ENCODE data around the gene PPFIBP2.

DNA sequence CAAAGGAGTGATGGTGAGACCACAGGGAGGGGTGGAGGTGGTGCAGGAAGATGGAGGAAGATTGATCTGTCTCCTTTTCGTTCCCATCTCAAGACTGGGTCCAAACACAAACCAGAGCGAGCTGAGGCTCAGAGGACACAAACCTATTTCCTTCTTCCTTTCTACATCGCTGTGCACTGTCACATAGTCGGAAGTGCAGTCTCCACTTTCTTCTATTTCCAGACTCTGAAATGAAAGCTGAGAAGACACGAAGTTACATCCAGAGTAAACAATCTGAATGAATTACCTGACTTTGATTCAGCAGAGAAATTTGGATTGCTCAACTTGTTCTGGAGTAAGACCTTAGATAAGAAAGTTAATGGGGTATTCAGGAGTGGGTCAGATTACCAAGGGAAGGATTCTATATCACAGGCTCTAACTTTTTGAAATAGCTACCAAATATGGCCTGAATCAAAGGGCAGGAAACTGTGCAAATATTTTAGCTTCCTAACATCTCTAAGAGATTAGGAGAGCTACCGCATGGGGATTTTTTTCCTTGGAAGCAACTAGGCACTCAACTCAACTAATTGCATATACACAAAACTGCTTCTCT lies 178.1 kb downstream of the PPFIBP2 start:
- TF ChIP-seq, protein P1, sequence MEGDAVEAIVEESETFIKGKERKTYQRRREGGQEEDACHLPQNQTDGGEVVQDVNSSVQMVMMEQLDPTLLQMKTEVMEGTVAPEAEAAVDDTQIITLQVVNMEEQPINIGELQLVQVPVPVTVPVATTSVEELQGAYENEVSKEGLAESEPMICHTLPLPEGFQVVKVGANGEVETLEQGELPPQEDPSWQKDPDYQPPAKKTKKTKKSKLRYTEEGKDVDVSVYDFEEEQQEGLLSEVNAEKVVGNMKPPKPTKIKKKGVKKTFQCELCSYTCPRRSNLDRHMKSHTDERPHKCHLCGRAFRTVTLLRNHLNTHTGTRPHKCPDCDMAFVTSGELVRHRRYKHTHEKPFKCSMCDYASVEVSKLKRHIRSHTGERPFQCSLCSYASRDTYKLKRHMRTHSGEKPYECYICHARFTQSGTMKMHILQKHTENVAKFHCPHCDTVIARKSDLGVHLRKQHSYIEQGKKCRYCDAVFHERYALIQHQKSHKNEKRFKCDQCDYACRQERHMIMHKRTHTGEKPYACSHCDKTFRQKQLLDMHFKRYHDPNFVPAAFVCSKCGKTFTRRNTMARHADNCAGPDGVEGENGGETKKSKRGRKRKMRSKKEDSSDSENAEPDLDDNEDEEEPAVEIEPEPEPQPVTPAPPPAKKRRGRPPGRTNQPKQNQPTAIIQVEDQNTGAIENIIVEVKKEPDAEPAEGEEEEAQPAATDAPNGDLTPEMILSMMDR (conservative IDR thresholded peaks at IDR 0.05), result no peak
- no peak for TF ChIP-seq ZFX (IDR thresholded peaks at IDR 0.05)
